Measurements from ENCODE around the gene DDX24.

DDX24 gene

GRCh38 chr14:94036313-94037167 is 44.5 kb downstream of the DDX24 start:
- peak; percentile 40 to 45 for DNase-seq (ENCODE audit: extremely low read depth in 1 of 2, low read depth in 1 of 2)

- DNase-seq (ENCODE audit: extremely low read depth in 1 of 2, low read depth in 1 of 2): no peak
Measured at GRCh38 chr14:94034886-94035285, 46.1 kb downstream of the DDX24 start.

- no peak for DNase-seq (ENCODE audit: extremely low read depth in 1 of 2, low read depth in 1 of 2)
Measured at GRCh38 chr14:94031883-94032279, 49.1 kb downstream of the DDX24 start.

- DNase-seq (ENCODE audit: extremely low read depth in 1 of 2, low read depth in 1 of 2): no peak
Measured at GRCh38 chr14:94031161-94031882, 49.7 kb downstream of the DDX24 start.

- DNase-seq (ENCODE audit: extremely low read depth in 1 of 2, low read depth in 1 of 2): no peak
Measured at GRCh38 chr14:94030571-94030970, 50.4 kb downstream of the DDX24 start.

GRCh38 chr14:94029671-94030203 is 51.3 kb downstream of the DDX24 start:
- no peak for DNase-seq (ENCODE audit: extremely low read depth in 1 of 2, low read depth in 1 of 2)

- DNase-seq (ENCODE audit: extremely low read depth in 1 of 2, low read depth in 1 of 2): no peak
Measured at GRCh38 chr14:94029265-94029664, 51.7 kb downstream of the DDX24 start.

GRCh38 chr14:94028450-94028826 is 52.6 kb downstream of the DDX24 start:
- no peak for DNase-seq (ENCODE audit: extremely low read depth in 1 of 2, low read depth in 1 of 2)

GRCh38 chr14:94027566-94028449 is 53.2 kb downstream of the DDX24 start:
- DNase-seq (ENCODE audit: extremely low read depth in 1 of 2, low read depth in 1 of 2): no peak

GRCh38 chr14:94026889-94027469 is 54.0 kb downstream of the DDX24 start:
- no peak for DNase-seq (ENCODE audit: extremely low read depth in 1 of 2, low read depth in 1 of 2)

- peak; percentile 87 to 94 for DNase-seq (ENCODE audit: extremely low read depth in 1 of 2, low read depth in 1 of 2)
Measured at GRCh38 chr14:94026173-94026888, 54.7 kb downstream of the DDX24 start, which contains the start of gene OTUB2. Gene OTUB2, plus strand, starts transcription at chr14:94026340. Its CDS starts 198 bp downstream, at chr14:94026538.

GRCh38 chr14:94025720-94026119 is 55.3 kb downstream of the DDX24 start:
- DNase-seq (ENCODE audit: extremely low read depth in 1 of 2, low read depth in 1 of 2): no peak

GRCh38 chr14:94024549-94024948 is 56.5 kb downstream of the DDX24 start:
- no peak for DNase-seq (ENCODE audit: extremely low read depth in 1 of 2, low read depth in 1 of 2)

GRCh38 chr14:94022532-94023411 is 58.2 kb downstream of the DDX24 start:
- DNase-seq (ENCODE audit: extremely low read depth in 1 of 2, low read depth in 1 of 2): no peak

GRCh38 chr14:94021416-94022157 is 59.4 kb downstream of the DDX24 start:
- DNase-seq (ENCODE audit: extremely low read depth in 1 of 2, low read depth in 1 of 2): peak; percentile 34 to 38

- no peak for DNase-seq (ENCODE audit: extremely low read depth in 1 of 2, low read depth in 1 of 2)
Measured at GRCh38 chr14:94021001-94021400, 60.0 kb downstream of the DDX24 start.

GRCh38 chr14:94020267-94020666 is 60.7 kb downstream of the DDX24 start:
- DNase-seq (ENCODE audit: extremely low read depth in 1 of 2, low read depth in 1 of 2): no peak

- no peak for DNase-seq (ENCODE audit: extremely low read depth in 1 of 2, low read depth in 1 of 2)
Measured at GRCh38 chr14:94019329-94019728, 61.7 kb downstream of the DDX24 start.
